ENCODE data around the gene TREML2. TPM values are rescaled to one million over a fixed set of nuclear protein-coding genes. Genes with fewer than 3 reads are reported as not detected.

Gene TREML2
- polyA plus RNA-seq, 1 donor (not counting 4 experiments of a cell fraction or from before 2014, with no cell fraction given) = 0.03 TPM

GRCh38 chr6:41164551-41165120, 36.3 kb downstream of the TREML2 start:
- H3K27ac ChIP-seq (ENCODE audit: control insufficient read depth, insufficient read depth, low read length) = no peak overlapping the region
- no peaks in the 10 kb centered on the region for H3K9me3 ChIP-seq (ENCODE audit: control insufficient read depth, low read depth, low read length)
- no peaks in the 10 kb centered on the region for H3K9me1 ChIP-seq (ENCODE audit: control insufficient read depth, extremely low read depth, insufficient read depth, low read length)
- no peak overlapping the region for H2AFZ ChIP-seq (ENCODE audit: control insufficient read depth, low read length)
- FAIRE-seq (no peak), DNase-seq (ENCODE audit: low read depth, low spot score) (no peak)
- no peaks in the 10 kb centered on the region for H4K20me1 ChIP-seq (ENCODE audit: control insufficient read depth, extremely low read depth, insufficient read depth, low read length)
- H3K36me3 ChIP-seq (ENCODE audit: control insufficient read depth in 2 of 2, extremely low read depth in 1 of 2, insufficient read depth in 2 of 2, low read length in 2 of 2) = no peaks in the 10 kb centered on the region
- no peaks in the 10 kb centered on the region for H3K79me2 ChIP-seq (ENCODE audit: control insufficient read depth, insufficient read depth, low read length)
- no peak overlapping the region for H3K9ac ChIP-seq (ENCODE audit: control insufficient read depth, extremely low read depth, insufficient read depth, low read length)
- peaks cover 2% of the 10 kb centered on the region for H3K4me1 ChIP-seq (ENCODE audit: control insufficient read depth, extremely low read depth, insufficient read depth, low read length)
- dilution Hi-C loops (cut with MboI; ENCODE audit: extremely low pct_ligation_motif_present, low sequenced_read_pairs) = no loop called here
- H3K27me3 ChIP-seq (ENCODE audit: control insufficient read depth, extremely low read depth, insufficient read depth, low read length) = no peaks in the 10 kb centered on the region
- TF ChIP-seq EZH2 (IDR thresholded peaks at IDR 0.05; ENCODE audit: low read length) = no peak
- TF ChIP-seq CTCF (optimal IDR thresholded peaks at IDR 0.05 in 1 of 3, IDR thresholded peaks at IDR 0.05 in 1 of 3, conservative IDR thresholded peaks at IDR 0.05 in 1 of 3; ENCODE audit: extremely low read depth in 1 of 3, insufficient read depth in 2 of 3, low read length in 3 of 3) = no peak
- no peak overlapping the region for H3K4me3 ChIP-seq (ENCODE audit: control insufficient read depth in 2 of 3, extremely low read depth in 1 of 3, insufficient read depth in 2 of 3, low read depth in 1 of 3, low read length in 3 of 3)
- H3K4me2 ChIP-seq (ENCODE audit: control insufficient read depth, extremely low read depth, insufficient read depth, low read depth, low read length) = no peak overlapping the region

- H3K4me3 ChIP-seq (ENCODE audit: control insufficient read depth in 2 of 3, extremely low read depth in 1 of 3, insufficient read depth in 2 of 3, low read depth in 1 of 3, low read length in 3 of 3) = no peak overlapping the region
- H2AFZ ChIP-seq (ENCODE audit: control insufficient read depth, low read length) = no peak overlapping the region
- dilution Hi-C loops (cut with MboI; ENCODE audit: extremely low pct_ligation_motif_present, low sequenced_read_pairs) = no loop called here
- H3K9ac ChIP-seq (ENCODE audit: control insufficient read depth, extremely low read depth, insufficient read depth, low read length) = no peak overlapping the region
- no peaks in the 10 kb centered on the region for H3K79me2 ChIP-seq (ENCODE audit: control insufficient read depth, insufficient read depth, low read length)
- no peak overlapping the region for H3K27ac ChIP-seq (ENCODE audit: control insufficient read depth, insufficient read depth, low read length)
- H3K9me1 ChIP-seq (ENCODE audit: control insufficient read depth, extremely low read depth, insufficient read depth, low read length) = no peaks in the 10 kb centered on the region
- H3K36me3 ChIP-seq (ENCODE audit: control insufficient read depth in 2 of 2, extremely low read depth in 1 of 2, insufficient read depth in 2 of 2, low read length in 2 of 2) = no peaks in the 10 kb centered on the region
- no peaks in the 10 kb centered on the region for H4K20me1 ChIP-seq (ENCODE audit: control insufficient read depth, extremely low read depth, insufficient read depth, low read length)
- no peak for FAIRE-seq
- peaks cover 2% of the 10 kb centered on the region for H3K4me1 ChIP-seq (ENCODE audit: control insufficient read depth, extremely low read depth, insufficient read depth, low read length)
- no peak for DNase-seq (ENCODE audit: low read depth, low spot score)
- no peaks in the 10 kb centered on the region for H3K27me3 ChIP-seq (ENCODE audit: control insufficient read depth, extremely low read depth, insufficient read depth, low read length)
- H3K9me3 ChIP-seq (ENCODE audit: control insufficient read depth, low read depth, low read length) = no peaks in the 10 kb centered on the region
- no peak overlapping the region for H3K4me2 ChIP-seq (ENCODE audit: control insufficient read depth, extremely low read depth, insufficient read depth, low read depth, low read length)
- TF ChIP-seq EZH2 (IDR thresholded peaks at IDR 0.05; ENCODE audit: low read length) (no peak), CTCF (optimal IDR thresholded peaks at IDR 0.05 in 1 of 3, IDR thresholded peaks at IDR 0.05 in 1 of 3, conservative IDR thresholded peaks at IDR 0.05 in 1 of 3; ENCODE audit: extremely low read depth in 1 of 3, insufficient read depth in 2 of 3, low read length in 3 of 3) (no peak)
These were observed 37.6 kb downstream of the TREML2 start for GRCh38 chr6:41163419-41163717.
